A673 (cell line): ENCODE measurements around the gene PMPCA.

ENCODE experiments used
- EZH2 ChIP-seq: fragments of 200-600 bp; sonication (generic); IDR thresholded peaks from 2 replicates; pipeline ENCODE4 v1.6.1; 2017; ENCODE audit warnings: borderline replicate concordance, low read depth, mild to moderate bottlenecking, mixed read lengths, antibody characterized with exemption, low read length; ENCODE audit not compliant: poor library complexity, severe bottlenecking
- TF ChIP-seq, protein P1 (sequence below): fragments of 300-800, 200-600 bp; sonication (generic); conservative IDR thresholded peaks from 2 replicates; pipeline ENCODE4 v1.5.1; 2017; ENCODE audit warnings: low read depth, mild to moderate bottlenecking, antibody characterized with exemption, low read length, moderate library complexity, mixed read lengths

DNA sequence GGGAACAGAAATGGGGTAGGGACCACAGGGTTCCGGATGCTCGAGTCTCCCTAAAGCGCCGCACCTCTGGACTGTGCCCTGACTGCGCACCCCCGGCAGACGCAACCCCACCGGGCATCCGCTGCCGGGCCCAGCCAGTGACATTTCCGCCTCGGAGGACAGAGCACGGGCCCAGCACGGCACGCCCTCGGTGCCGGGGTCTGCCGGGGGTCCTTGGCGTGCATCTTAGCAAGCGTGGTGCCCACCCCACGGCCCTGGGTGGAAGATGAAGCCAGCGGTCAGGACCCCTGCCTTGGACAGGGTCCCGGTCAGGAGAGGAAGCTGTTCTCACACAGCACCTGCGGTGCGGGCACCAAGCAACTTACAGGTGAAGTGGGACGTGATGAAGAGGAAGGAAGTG is 22.1 kb downstream of the PMPCA start:
- TF ChIP-seq, protein P1, sequence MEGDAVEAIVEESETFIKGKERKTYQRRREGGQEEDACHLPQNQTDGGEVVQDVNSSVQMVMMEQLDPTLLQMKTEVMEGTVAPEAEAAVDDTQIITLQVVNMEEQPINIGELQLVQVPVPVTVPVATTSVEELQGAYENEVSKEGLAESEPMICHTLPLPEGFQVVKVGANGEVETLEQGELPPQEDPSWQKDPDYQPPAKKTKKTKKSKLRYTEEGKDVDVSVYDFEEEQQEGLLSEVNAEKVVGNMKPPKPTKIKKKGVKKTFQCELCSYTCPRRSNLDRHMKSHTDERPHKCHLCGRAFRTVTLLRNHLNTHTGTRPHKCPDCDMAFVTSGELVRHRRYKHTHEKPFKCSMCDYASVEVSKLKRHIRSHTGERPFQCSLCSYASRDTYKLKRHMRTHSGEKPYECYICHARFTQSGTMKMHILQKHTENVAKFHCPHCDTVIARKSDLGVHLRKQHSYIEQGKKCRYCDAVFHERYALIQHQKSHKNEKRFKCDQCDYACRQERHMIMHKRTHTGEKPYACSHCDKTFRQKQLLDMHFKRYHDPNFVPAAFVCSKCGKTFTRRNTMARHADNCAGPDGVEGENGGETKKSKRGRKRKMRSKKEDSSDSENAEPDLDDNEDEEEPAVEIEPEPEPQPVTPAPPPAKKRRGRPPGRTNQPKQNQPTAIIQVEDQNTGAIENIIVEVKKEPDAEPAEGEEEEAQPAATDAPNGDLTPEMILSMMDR, result no peak
- no peak for TF ChIP-seq EZH2
